ENCODE measurements around the gene ESPL1. TPM values are rescaled to one million over a fixed set of nuclear protein-coding genes. Genes with fewer than 3 reads are reported as not detected.
A peak's percentile ranks its signal among the peaks of the same experiment; 100 is the strongest.

ESPL1 gene
- total and polyA plus RNA-seq, 9 donors: 0.11 to 1.6 (median 0.37) TPM

DNA sequence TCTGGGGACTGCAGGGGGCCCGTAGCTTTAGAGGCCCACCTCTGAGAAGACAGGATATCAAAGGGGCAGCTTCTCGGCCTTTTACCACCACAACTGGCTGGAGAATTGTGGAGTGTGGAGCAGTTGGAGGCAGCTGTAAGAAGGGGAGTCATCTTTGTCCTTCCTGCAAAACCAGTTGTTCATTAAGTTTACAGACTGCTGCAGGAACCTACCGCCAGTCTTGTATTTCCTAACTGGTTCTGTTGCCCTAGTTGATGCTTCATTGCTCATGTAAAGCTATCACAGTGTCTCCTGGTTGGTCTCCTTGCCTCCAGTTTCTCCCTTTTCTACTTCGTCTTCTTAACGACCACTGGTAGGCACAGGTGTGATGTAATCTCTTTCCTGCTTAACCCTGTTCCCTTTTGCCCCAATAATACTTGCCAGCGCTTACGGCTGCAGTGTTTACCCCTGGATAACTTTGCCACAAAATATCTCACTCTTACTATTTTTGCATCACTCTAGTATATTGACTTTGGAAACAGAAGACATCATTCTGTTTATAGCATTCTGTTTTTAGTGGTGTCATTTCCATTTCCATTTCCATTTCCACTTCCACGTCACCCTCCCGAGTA is 11.9 kb downstream of the ESPL1 start:
- H3K4me1 ChIP-seq (ENCODE audit: insufficient read depth): no peaks in the 10 kb centered on the region

DNA sequence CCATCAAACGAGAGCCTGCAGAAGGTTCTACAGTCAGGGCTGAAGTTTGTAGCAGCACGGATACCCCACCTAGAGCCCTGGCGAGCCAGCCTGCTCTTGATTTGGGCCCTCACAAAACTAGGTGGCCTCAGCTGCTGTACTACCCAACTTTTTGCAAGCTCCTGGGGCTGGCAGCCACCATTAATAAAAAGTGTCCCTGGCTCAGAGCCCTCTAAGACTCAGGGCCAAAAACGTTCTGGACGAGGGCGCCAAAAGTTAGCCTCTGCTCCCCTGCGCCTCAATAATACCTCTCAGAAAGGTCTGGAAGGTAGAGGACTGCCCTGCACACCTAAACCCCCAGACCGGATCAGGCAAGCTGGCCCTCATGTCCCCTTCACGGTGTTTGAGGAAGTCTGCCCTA is 18.3 kb downstream of the ESPL1 start:
- TF ChIP-seq POLR2A (IDR thresholded peaks at IDR 0.05): no peak
- TF ChIP-seq, protein P1, sequence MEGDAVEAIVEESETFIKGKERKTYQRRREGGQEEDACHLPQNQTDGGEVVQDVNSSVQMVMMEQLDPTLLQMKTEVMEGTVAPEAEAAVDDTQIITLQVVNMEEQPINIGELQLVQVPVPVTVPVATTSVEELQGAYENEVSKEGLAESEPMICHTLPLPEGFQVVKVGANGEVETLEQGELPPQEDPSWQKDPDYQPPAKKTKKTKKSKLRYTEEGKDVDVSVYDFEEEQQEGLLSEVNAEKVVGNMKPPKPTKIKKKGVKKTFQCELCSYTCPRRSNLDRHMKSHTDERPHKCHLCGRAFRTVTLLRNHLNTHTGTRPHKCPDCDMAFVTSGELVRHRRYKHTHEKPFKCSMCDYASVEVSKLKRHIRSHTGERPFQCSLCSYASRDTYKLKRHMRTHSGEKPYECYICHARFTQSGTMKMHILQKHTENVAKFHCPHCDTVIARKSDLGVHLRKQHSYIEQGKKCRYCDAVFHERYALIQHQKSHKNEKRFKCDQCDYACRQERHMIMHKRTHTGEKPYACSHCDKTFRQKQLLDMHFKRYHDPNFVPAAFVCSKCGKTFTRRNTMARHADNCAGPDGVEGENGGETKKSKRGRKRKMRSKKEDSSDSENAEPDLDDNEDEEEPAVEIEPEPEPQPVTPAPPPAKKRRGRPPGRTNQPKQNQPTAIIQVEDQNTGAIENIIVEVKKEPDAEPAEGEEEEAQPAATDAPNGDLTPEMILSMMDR (IDR thresholded peaks at IDR 0.05): no peak
- 81 to 89% (median 84%) methylated on average over 7 to 9 of the region's 9 CpGs for WGBS, 3 donors
- no peak overlapping the region for H3K27ac ChIP-seq
- H3K4me3 ChIP-seq: no peak overlapping the region
- no peaks in the 10 kb centered on the region for H3K27me3 ChIP-seq
- intact Hi-C loops (cut with DNase I): loop anchor here in 3 of 4 donors (2.0 to 5.0 kb wide), 3 partner anchors 72 to 74 kb away; no protein-coding TSS in a partner anchor
- H3K36me3 ChIP-seq: no peaks in the 10 kb centered on the region
- H3K4me1 ChIP-seq (ENCODE audit: insufficient read depth): no peaks in the 10 kb centered on the region
- no peak for DNase-seq
- H3K9me3 ChIP-seq: no peaks in the 10 kb centered on the region

More for the DNA sequence above, 11.9 kb downstream of the ESPL1 start:
- intact Hi-C loops (cut with DNase I): no loop called here
- 93 to 95% (median 94%) methylated on average over 9 of the region's 9 CpGs for WGBS, 3 donors
- DNase-seq: no peak
- no peak overlapping the region for H3K27ac ChIP-seq
- no peaks in the 10 kb centered on the region for H3K9me3 ChIP-seq
- H3K36me3 ChIP-seq: no peaks in the 10 kb centered on the region
- H3K27me3 ChIP-seq: no peaks in the 10 kb centered on the region
- no peak overlapping the region for H3K4me3 ChIP-seq
- no peak for TF ChIP-seq EP300 (IDR thresholded peaks at IDR 0.05)
- TF ChIP-seq, protein P1 (IDR thresholded peaks at IDR 0.05): no peak
- TF ChIP-seq POLR2A (IDR thresholded peaks at IDR 0.05): no peak

DNA sequence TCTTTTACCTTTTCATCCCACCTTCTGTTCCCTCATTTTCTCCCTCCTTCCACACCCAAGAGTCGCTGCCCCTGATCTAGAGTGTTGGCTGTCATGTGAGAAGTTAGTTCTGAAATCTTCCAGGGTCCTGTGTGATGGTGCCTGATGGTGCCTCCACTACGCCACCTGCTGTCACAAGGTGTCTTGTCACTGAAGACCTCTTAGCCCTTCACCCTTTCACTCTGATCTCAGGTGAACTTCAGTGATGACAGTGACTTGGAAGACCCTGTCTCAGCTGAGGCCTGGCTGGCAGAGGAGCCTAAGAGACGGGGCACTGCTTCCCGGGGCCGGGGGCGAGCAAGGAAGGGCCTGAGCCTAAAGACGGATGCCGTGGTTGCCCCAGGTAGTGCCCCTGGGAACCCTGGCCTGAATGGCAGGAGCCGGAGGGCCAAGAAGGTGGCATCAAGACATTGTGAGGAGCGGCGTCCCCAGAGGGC is 19.7 kb downstream of the ESPL1 start:
- 81 to 86% (median 83%) methylated on average over 11 of the region's 11 CpGs for WGBS, 3 donors
- no peak for TF ChIP-seq EP300 (IDR thresholded peaks at IDR 0.05)
- TF ChIP-seq, protein P1 (IDR thresholded peaks at IDR 0.05): peak; percentile 8 to 58 (median 48)
- no peak for TF ChIP-seq POLR2A (IDR thresholded peaks at IDR 0.05)
- Histone ChIP-seq H3K27me3 (no peaks in the 10 kb centered on the region), H3K4me1 (ENCODE audit: insufficient read depth) (no peaks in the 10 kb centered on the region), H3K4me3 (no peak overlapping the region), H3K36me3 (no peaks in the 10 kb centered on the region), H3K9me3 (no peaks in the 10 kb centered on the region), H3K27ac (no peak overlapping the region)
- intact Hi-C loops (cut with DNase I): loop anchor here in 3 of 4 donors (2.0 to 5.0 kb wide), 3 partner anchors 73 to 75 kb away; no protein-coding TSS in a partner anchor
- peak; percentile 60 to 79 (median 67) for DNase-seq

DNA sequence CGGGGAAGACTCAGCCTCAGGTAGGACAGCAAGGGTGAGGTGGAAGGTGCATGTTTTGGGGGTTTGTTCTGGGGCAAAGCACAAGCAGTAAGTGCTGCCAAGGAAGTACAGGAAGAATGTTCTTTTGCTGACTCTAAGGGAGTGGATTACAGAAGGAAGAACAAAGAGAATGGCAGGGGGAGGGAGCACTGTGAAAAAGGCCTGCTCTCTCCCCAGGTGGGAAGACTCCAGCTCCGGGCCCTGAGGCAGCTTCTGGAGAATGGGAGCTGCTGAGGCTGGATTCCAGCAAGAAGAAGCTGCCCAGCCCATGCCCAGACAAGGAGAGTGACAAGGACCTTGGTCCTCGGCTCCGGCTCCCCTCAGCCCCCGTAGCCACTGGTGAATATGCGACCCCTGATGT is 20.2 kb downstream of the ESPL1 start:
- H3K9me3 ChIP-seq: no peaks in the 10 kb centered on the region
- no peak for DNase-seq
- H3K27me3 ChIP-seq: no peaks in the 10 kb centered on the region
- TF ChIP-seq POLR2A (IDR thresholded peaks at IDR 0.05): no peak
- no peak for TF ChIP-seq EP300 (IDR thresholded peaks at IDR 0.05)
- TF ChIP-seq, protein P1 (IDR thresholded peaks at IDR 0.05): no peak
- H3K27ac ChIP-seq: no peak overlapping the region
- H3K4me3 ChIP-seq: no peak overlapping the region
- intact Hi-C loops (cut with DNase I): loop anchor here in 1 of 4 donors (5.0 kb wide), 1 partner anchor 76 kb away; no protein-coding TSS in a partner anchor
- H3K4me1 ChIP-seq (ENCODE audit: insufficient read depth): no peaks in the 10 kb centered on the region
- 81 to 84% (median 81%) methylated on average over 6 of the region's 6 CpGs for WGBS, 3 donors
- H3K36me3 ChIP-seq: no peaks in the 10 kb centered on the region

All from ovary (tissue), 9 donors.